MM.1S (cell line): ENCODE data around the gene MSGN1.

Source experiments
- CTCF ChIP-seq: fragments of 300-600 bp; sonication (generic); IDR thresholded peaks from 2 replicates; pipeline ENCODE4 v1.5.1; 2016; ENCODE audit warnings: antibody characterized with exemption, low read length, mixed read lengths
- EZH2phosphoT487 ChIP-seq: fragments of 300-600 bp; sonication (generic); IDR thresholded peaks from 2 replicates; pipeline ENCODE4 v1.6.1; 2018; ENCODE audit warnings: antibody characterized with exemption, low read length

- TF ChIP-seq EZH2phosphoT487 (no peak), CTCF (no peak)
Observed at GRCh38 chr2:17768894-17769293, 47.4 kb upstream of the MSGN1 start.
